ENCODE results near the gene LAMTOR2. TPM values are rescaled to one million over a fixed set of nuclear protein-coding genes. Genes with fewer than 3 reads are reported as not detected.

The LAMTOR2 gene
- total and polyA plus RNA-seq, 2 of the 4 experiments (the other 2 are of a cell fraction), result 50.0 to 89.0 TPM

GRCh38 chr1:156051011-156051725, 3.4 kb upstream of the LAMTOR2 start:
- Histone ChIP-seq H3K9me3 (ENCODE audit: control insufficient read depth, insufficient read depth, low read length) (no peaks in the 10 kb centered on the region), H3K18ac (ENCODE audit: low read depth, low read length) (no peak overlapping the region), H2AFZ (replicated peaks; ENCODE audit: low read length, poor library complexity) (no peak overlapping the region), H3K9ac (ENCODE audit: low read depth, low read length) (no peak overlapping the region), H3K27me3 (ENCODE audit: control insufficient read depth, insufficient read depth, low read length) (no peaks in the 10 kb centered on the region), H3K79me1 (ENCODE audit: low read depth in 1 of 2, low read length in 2 of 2) (peaks cover 25 to 60% of the 10 kb centered on the region in 2 experiments), H3K4me2 (ENCODE audit: low read depth, low read length) (no peak overlapping the region), H2BK5ac (ENCODE audit: low read depth, low read length, poor library complexity, severe bottlenecking) (no peak overlapping the region), H2AK9ac (replicated peaks; ENCODE audit: low read depth, low read length, poor library complexity) (no peak overlapping the region), H3K4me1 (ENCODE audit: control insufficient read depth, insufficient read depth, low read length) (peaks cover 4% of the 10 kb centered on the region; the same call in 1 of the 2 replicates), H4K5ac (ENCODE audit: low read depth, low read length) (no peak overlapping the region), H3K36me3 (ENCODE audit: control insufficient read depth, insufficient read depth, low read length) (peaks cover 19% of the 10 kb centered on the region), H3K4me3 (ENCODE audit: insufficient read depth, low read depth, low read length) (no peak overlapping the region), H2BK15ac (ENCODE audit: low read depth, low read length) (no peak overlapping the region), H3K9me1 (ENCODE audit: insufficient read depth, low read length) (peaks cover 17% of the 10 kb centered on the region), H4K20me1 (ENCODE audit: insufficient read depth, low read length) (0 out of 2 replicates have a peak, but pooled peaks cover 2% of the 10 kb centered on the region), H4K8ac (ENCODE audit: low read depth in 2 of 2, low read length in 2 of 2) (no peak overlapping the region), H2AK5ac (ENCODE audit: low read depth, low read length) (no peak overlapping the region), H3K4ac (ENCODE audit: low read depth, low read length) (no peak overlapping the region), H2BK120ac (ENCODE audit: low read depth, low read length) (no peak overlapping the region), H3K14ac (replicated peaks; ENCODE audit: low read depth, low read length) (no peak overlapping the region), H3K56ac (ENCODE audit: extremely low read depth, insufficient read depth, low read length) (no peak overlapping the region), H3K27ac (ENCODE audit: insufficient read depth, low read length) (no peak overlapping the region), H3K23ac (ENCODE audit: low read depth, low read length) (no peak overlapping the region), H2BK20ac (ENCODE audit: low read depth, low read length) (no peak overlapping the region), H4K91ac (ENCODE audit: insufficient read depth, low read depth, low read length) (no peak overlapping the region)
- no peak for ATAC-seq (ENCODE audit: low read depth)
- ChIA-PET POLR2A (ENCODE audit: unreplicated experiment) (no interaction called here), CTCF (no interaction called here)
- dilution Hi-C loops (cut with HindIII; ENCODE audit: low sequenced_read_pairs, unreplicated experiment) (no loop called here), intact Hi-C loops (cut with micrococcal nuclease) (no loop called here), in situ Hi-C loops (cut with MboI; ENCODE audit: low sequenced_read_pairs) (no loop called here)
- no CpG with 5 or more reads among the region's 7 CpGs for WGBS, 2 experiments (ENCODE audit: extremely low coverage in 2 of 2, insufficient read length in 1 of 2)
- no peak for DNase-seq
- TF ChIP-seq MAZ (IDR thresholded peaks at IDR 0.05; ENCODE audit: borderline replicate concordance, low read depth, low read length) (no peak), MXI1 (IDR thresholded peaks at IDR 0.05; ENCODE audit: borderline replicate concordance, low read depth, low read length) (no peak), NFE2L2 (IDR thresholded peaks at IDR 0.05; ENCODE audit: low read depth, low read length) (no peak), ELK1 (IDR thresholded peaks at IDR 0.05; ENCODE audit: borderline replicate concordance, low read depth, low read length) (no peak), USF2 (IDR thresholded peaks at IDR 0.05; ENCODE audit: low read depth, low read length) (no peak), RAD21 (IDR thresholded peaks at IDR 0.05; ENCODE audit: low read length) (no peak), BHLHE40 (IDR thresholded peaks at IDR 0.05; ENCODE audit: low read depth, low read length) (no peak), CTCF (conservative IDR thresholded peaks at IDR 0.05; ENCODE audit: low read depth, low read length) (no peak), MAFK (IDR thresholded peaks at IDR 0.05; ENCODE audit: low read depth, low read length) (no peak), FOS (IDR thresholded peaks at IDR 0.05; ENCODE audit: low read depth, low read length) (no peak), CEBPB (IDR thresholded peaks at IDR 0.05; ENCODE audit: low read depth, low read length) (no peak)
- BruUV-seq (replicated peaks), result no TSS peak
